T-helper 9 cell (primary cell): ENCODE data around the gene NMD3.
A peak's percentile ranks its signal among the peaks of the same experiment; 100 is the strongest.
"Not testable (repeated sequence)": the region's sequence is repeated elsewhere in the genome, so short reads cannot be mapped to it uniquely, and the experiment has no call there.

ENCODE experiments used
- DNase-seq: peaks from one replicate; pipeline ENCODE4 v3.0.0-alpha.2; 2020
- total RNA-seq, 2 donors: gene quantifications; one replicate each; lab custom pipeline; 2026; lab: John Stamatoyannopoulos, UW

NMD3 gene
- 64.0 to 67.4 reads per million in 2 donors for total RNA-seq

GRCh38 chr3:161220850-161221753 lies at the start of gene NMD3:
TSS of gene NMD3 (plus strand) at chr3:161221311. CDS start at chr3:161222014, 703 bp downstream.
- DNase-seq: peak; percentile 90

- no peak for DNase-seq
Observed at GRCh38 chr3:161171639-161172552, 49.2 kb upstream of the NMD3 start.

GRCh38 chr3:161175506-161175905 lies 45.6 kb upstream of the NMD3 start:
- no peak for DNase-seq

- DNase-seq: no peak
Observed at GRCh38 chr3:161177991-161178390, 43.1 kb upstream of the NMD3 start.

- DNase-seq: not testable (repeated sequence)
Observed at GRCh38 chr3:161181371-161181770, 39.7 kb upstream of the NMD3 start.

GRCh38 chr3:161187046-161187445 lies 34.1 kb upstream of the NMD3 start:
- no peak for DNase-seq

- DNase-seq: no peak
Observed at GRCh38 chr3:161197855-161198850, 23.0 kb upstream of the NMD3 start.

- DNase-seq: no peak
Observed at GRCh38 chr3:161199926-161200325, 21.2 kb upstream of the NMD3 start.

- DNase-seq: no peak
Observed at GRCh38 chr3:161203485-161204098, 17.5 kb upstream of the NMD3 start.

- DNase-seq: no peak
Observed at GRCh38 chr3:161208931-161209330, 12.2 kb upstream of the NMD3 start.

- no peak for DNase-seq
Observed at GRCh38 chr3:161212171-161212771, 8.8 kb upstream of the NMD3 start.

GRCh38 chr3:161212906-161213305 lies 8.2 kb upstream of the NMD3 start:
- no peak for DNase-seq

GRCh38 chr3:161213644-161214043 lies 7.5 kb upstream of the NMD3 start:
- DNase-seq: no peak

- DNase-seq: no peak
Observed at GRCh38 chr3:161215185-161215584, 5.9 kb upstream of the NMD3 start.

GRCh38 chr3:161217496-161217895 lies 3.6 kb upstream of the NMD3 start:
- DNase-seq: no peak

- no peak for DNase-seq
Observed at GRCh38 chr3:161219495-161219894, 1.6 kb upstream of the NMD3 start.

- no peak for DNase-seq
Observed at GRCh38 chr3:161221806-161222600, 892 bp downstream of the NMD3 start.

- DNase-seq: no peak
Observed at GRCh38 chr3:161222662-161223061, 1.6 kb downstream of the NMD3 start.

- DNase-seq: no peak
Observed at GRCh38 chr3:161224786-161225185, 3.7 kb downstream of the NMD3 start.

GRCh38 chr3:161230621-161231171 lies 9.6 kb downstream of the NMD3 start:
- DNase-seq: no peak
